HepG2 (cell line): Measurements from ENCODE around the gene JOSD1. TPM values are rescaled to one million over a fixed set of nuclear protein-coding genes. Genes with fewer than 3 reads are reported as not detected.

ENCODE experiments used
- ATRX ChIP-seq: sonication (generic); formaldehyde crosslinking; IDR thresholded peaks from 2 replicates; pipeline ENCODE4 v1.4.0; 2020; ENCODE audit warnings: missing genetic modification reagents, borderline replicate concordance
- EZH2 ChIP-seq: conservative IDR thresholded peaks from 2 replicates; pipeline ENCODE4 v1.6.1; 2012; ENCODE audit warnings: mild to moderate bottlenecking, low read depth, low read length, moderate library complexity
- FOXC1 ChIP-seq: sonication (generic); formaldehyde crosslinking; IDR thresholded peaks from 2 replicates; pipeline ENCODE4 v1.8.0; 2022; ENCODE audit warnings: mild to moderate bottlenecking, missing genetic modification reagents, borderline replicate concordance
- GABPA ChIP-seq, 2 experiments: IDR thresholded peaks; 2 replicates each; pipeline ENCODE4 v1.6.1; 2011 to 2016; ENCODE audit warnings: low read depth in 2 of 2, low read length in 1 of 2, missing biosample characterization in 1 of 2, missing genetic modification characterization in 1 of 2
- GPN1 ChIP-seq: sonication (generic); formaldehyde crosslinking; IDR thresholded peaks from 2 replicates; pipeline ENCODE4 v1.5.1; 2020; ENCODE audit warnings: missing genetic modification reagents, borderline replicate concordance
- HOXA5 ChIP-seq: sonication (generic); formaldehyde crosslinking; IDR thresholded peaks from 2 replicates; pipeline ENCODE4 v1.4.0; 2020; ENCODE audit warnings: missing genetic modification reagents
- KDM3A ChIP-seq: IDR thresholded peaks from 2 replicates; pipeline ENCODE4 v1.6.1; 2018; ENCODE audit warnings: low read depth, missing compliant biosample characterization
- SATB2 ChIP-seq: sonication (generic); formaldehyde crosslinking; IDR thresholded peaks from 2 replicates; pipeline ENCODE4 v1.5.0; 2020; ENCODE audit warnings: missing genetic modification reagents
- TGIF2 ChIP-seq: IDR thresholded peaks from 2 replicates; pipeline ENCODE4 v1.6.1; 2016; ENCODE audit warnings: control low read depth, missing compliant biosample characterization
- TOE1 ChIP-seq: sonication (generic); formaldehyde crosslinking; IDR thresholded peaks from 2 replicates; pipeline ENCODE4 v1.4.0; 2020; ENCODE audit warnings: mild to moderate bottlenecking, missing genetic modification reagents
- ZKSCAN8 ChIP-seq: IDR thresholded peaks from 2 replicates; pipeline ENCODE4 v1.6.1; 2016; ENCODE audit warnings: borderline replicate concordance, missing genetic modification reagents, missing compliant biosample characterization
- ZNF367 ChIP-seq: sonication (generic); formaldehyde crosslinking; IDR thresholded peaks from 2 replicates; pipeline ENCODE4 v1.4.0; 2020; ENCODE audit warnings: missing genetic modification reagents, borderline replicate concordance
- ZNF432 ChIP-seq: sonication (generic); formaldehyde crosslinking; IDR thresholded peaks from 2 replicates; pipeline ENCODE4 v1.5.0; 2020; ENCODE audit warnings: missing genetic modification reagents, mild to moderate bottlenecking, borderline replicate concordance
- ZNF549 ChIP-seq: sonication (generic); formaldehyde crosslinking; IDR thresholded peaks from 2 replicates; pipeline ENCODE4 v1.5.0; 2020; ENCODE audit warnings: missing genetic modification reagents
- ZNF75D ChIP-seq: sonication (generic); formaldehyde crosslinking; IDR thresholded peaks from 2 replicates; pipeline ENCODE4 v1.8.1; 2023; ENCODE audit warnings: missing genetic modification reagents, mild to moderate bottlenecking, borderline replicate concordance
- ZNF780A ChIP-seq: sonication (generic); formaldehyde crosslinking; IDR thresholded peaks from 2 replicates; pipeline ENCODE4 v1.8.0; 2022; ENCODE audit warnings: mild to moderate bottlenecking, missing genetic modification reagents, moderate library complexity
- ZZZ3 ChIP-seq: sonication (generic); formaldehyde crosslinking; IDR thresholded peaks from 2 replicates; pipeline ENCODE4 v1.4.0; 2020; ENCODE audit warnings: missing genetic modification reagents, mild to moderate bottlenecking, borderline replicate concordance
- polyA plus RNA-seq, 8 experiments: library from polyadenylated mRNA; depleted of rRNA in 3 of 8; stranded (reverse) in 7 of 8; unstranded in 1 of 8; fragments of >200 nt; fragmentation: Illumina TruSeq in 4 of 8; extraction: Trizol in 4 of 8; gene quantifications; 2 replicates each; pipeline versions ENCODE4 v1.2.1 to v1.2.3, GENCODE V29; 2011 to 2016; ENCODE audit warnings: low read depth in 4 of 8, missing spikeins in 1 of 8, mixed read lengths in 1 of 8; ENCODE audit not compliant: insufficient read depth in 1 of 8
- total RNA-seq, 5 experiments: library from RNA; depleted of rRNA; stranded (reverse); fragments of >200 nt; fragmentation: Illumina TruSeq; extraction: Trizol; gene quantifications; 2 replicates each; pipeline ENCODE4 v1.2.3, GENCODE V29; 2016; ENCODE audit warnings: low read depth in 1 of 5
- TF ChIP-seq, protein P1 (sequence below): sonication (generic); formaldehyde crosslinking; IDR thresholded peaks from 2 replicates; pipeline ENCODE4 v1.5.0; 2020; ENCODE audit warnings: mild to moderate bottlenecking, missing genetic modification reagents
- TF ChIP-seq, protein P2 (sequence below): sonication (generic); formaldehyde crosslinking; IDR thresholded peaks from 2 replicates; pipeline ENCODE4 v1.5.1; 2020; ENCODE audit warnings: missing genetic modification reagents, mild to moderate bottlenecking, borderline replicate concordance
- TF ChIP-seq, protein P3 (sequence below): sonication (generic); formaldehyde crosslinking; conservative IDR thresholded peaks from 2 replicates; pipeline ENCODE4 v1.4.0; 2020; ENCODE audit warnings: missing genetic modification reagents
- TF ChIP-seq, protein P4 (sequence below): sonication (generic); formaldehyde crosslinking; conservative IDR thresholded peaks from 2 replicates; pipeline ENCODE4 v1.5.0; 2020; ENCODE audit warnings: missing genetic modification reagents

The JOSD1 gene
- total and polyA plus RNA-seq, 2 of the 13 experiments (the other 11 are each of a cell fraction or from before 2014, with no cell fraction given): 31.7 to 38.4 TPM

DNA sequence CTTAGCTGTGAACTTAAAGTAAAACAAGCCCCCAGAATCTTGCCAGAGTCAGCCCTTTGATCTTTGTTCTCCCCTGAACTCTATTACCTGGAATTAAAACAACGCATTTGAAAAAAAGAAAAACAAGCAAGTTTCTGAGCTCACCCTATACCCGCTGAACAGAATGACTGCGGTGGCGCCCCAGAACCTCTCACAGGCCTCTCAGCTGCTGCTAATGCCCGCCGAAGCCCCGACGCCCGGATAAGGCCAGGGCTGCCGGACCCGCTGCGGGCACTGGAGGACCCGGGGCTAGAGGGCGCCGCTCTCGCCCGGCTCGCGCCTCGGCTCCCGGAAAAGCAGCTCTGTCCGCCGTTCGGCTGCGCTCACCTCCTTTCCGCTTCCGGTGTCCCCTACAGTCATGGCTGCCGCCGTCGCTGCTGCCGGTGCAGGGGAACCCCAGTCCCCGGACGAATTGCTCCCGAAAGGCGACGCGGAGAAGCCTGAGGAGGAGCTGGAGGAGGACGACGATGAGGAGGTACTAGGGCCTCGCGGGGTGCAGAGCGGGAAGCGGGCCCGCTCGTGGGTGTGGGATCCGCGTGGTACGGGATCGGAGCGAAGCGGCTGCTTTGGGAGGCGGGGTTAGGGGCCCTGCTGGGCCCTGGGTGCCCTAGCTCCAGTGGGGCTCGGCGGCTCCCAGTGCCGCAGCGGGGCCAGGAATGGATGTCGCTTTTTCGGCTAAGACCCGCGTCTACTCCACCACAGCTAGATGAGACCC is 19.0 kb downstream of the JOSD1 start, which contains the start of gene TOMM22 (continued):
- TF ChIP-seq ZKSCAN8 (peak; percentile 64; the same call in 1 of the 2 replicates), ZNF75D (no peak), SATB2 (peak; percentile 94), EZH2 (no peak), ZNF549 (0 out of 2 replicates have a peak, but pooled peaks have one; percentile 49), HOXA5 (CRISPR knock-in tag) (peak; percentile 95), ZNF367 (CRISPR knock-in tag) (peak; percentile 95), GPN1 (CRISPR knock-in tag) (no peak), ZNF780A (CRISPR knock-in tag) (no peak), TOE1 (CRISPR knock-in tag) (0 out of 2 replicates have a peak, but pooled peaks have one; percentile 48), TGIF2 (CRISPR knock-in tag) (peak; percentile 83), ZNF432 (CRISPR knock-in tag) (no peak), FOXC1 (CRISPR knock-in tag) (peak; percentile 98), GABPA (IDR thresholded peaks at IDR 0.05; ENCODE audit: low read depth, low read length) (peak; percentile 99), GABPA (CRISPR knock-in tag; IDR thresholded peaks at IDR 0.05; ENCODE audit: low read depth) (peak; percentile 98), KDM3A (CRISPR knock-in tag) (peak; percentile 89), ZZZ3 (CRISPR knock-in tag) (peak; percentile 95; the same call in 1 of the 2 replicates), ATRX (CRISPR knock-in tag) (no peak)
- TF ChIP-seq, protein P1, sequence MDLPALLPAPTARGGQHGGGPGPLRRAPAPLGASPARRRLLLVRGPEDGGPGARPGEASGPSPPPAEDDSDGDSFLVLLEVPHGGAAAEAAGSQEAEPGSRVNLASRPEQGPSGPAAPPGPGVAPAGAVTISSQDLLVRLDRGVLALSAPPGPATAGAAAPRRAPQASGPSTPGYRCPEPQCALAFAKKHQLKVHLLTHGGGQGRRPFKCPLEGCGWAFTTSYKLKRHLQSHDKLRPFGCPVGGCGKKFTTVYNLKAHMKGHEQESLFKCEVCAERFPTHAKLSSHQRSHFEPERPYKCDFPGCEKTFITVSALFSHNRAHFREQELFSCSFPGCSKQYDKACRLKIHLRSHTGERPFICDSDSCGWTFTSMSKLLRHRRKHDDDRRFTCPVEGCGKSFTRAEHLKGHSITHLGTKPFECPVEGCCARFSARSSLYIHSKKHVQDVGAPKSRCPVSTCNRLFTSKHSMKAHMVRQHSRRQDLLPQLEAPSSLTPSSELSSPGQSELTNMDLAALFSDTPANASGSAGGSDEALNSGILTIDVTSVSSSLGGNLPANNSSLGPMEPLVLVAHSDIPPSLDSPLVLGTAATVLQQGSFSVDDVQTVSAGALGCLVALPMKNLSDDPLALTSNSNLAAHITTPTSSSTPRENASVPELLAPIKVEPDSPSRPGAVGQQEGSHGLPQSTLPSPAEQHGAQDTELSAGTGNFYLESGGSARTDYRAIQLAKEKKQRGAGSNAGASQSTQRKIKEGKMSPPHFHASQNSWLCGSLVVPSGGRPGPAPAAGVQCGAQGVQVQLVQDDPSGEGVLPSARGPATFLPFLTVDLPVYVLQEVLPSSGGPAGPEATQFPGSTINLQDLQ: peak; percentile 90; the same call in 1 of the 2 replicates
- TF ChIP-seq, protein P2, sequence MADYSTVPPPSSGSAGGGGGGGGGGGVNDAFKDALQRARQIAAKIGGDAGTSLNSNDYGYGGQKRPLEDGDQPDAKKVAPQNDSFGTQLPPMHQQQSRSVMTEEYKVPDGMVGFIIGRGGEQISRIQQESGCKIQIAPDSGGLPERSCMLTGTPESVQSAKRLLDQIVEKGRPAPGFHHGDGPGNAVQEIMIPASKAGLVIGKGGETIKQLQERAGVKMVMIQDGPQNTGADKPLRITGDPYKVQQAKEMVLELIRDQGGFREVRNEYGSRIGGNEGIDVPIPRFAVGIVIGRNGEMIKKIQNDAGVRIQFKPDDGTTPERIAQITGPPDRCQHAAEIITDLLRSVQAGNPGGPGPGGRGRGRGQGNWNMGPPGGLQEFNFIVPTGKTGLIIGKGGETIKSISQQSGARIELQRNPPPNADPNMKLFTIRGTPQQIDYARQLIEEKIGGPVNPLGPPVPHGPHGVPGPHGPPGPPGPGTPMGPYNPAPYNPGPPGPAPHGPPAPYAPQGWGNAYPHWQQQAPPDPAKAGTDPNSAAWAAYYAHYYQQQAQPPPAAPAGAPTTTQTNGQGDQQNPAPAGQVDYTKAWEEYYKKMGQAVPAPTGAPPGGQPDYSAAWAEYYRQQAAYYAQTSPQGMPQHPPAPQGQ (CRISPR knock-in tag): no peak
- TF ChIP-seq, protein P3, sequence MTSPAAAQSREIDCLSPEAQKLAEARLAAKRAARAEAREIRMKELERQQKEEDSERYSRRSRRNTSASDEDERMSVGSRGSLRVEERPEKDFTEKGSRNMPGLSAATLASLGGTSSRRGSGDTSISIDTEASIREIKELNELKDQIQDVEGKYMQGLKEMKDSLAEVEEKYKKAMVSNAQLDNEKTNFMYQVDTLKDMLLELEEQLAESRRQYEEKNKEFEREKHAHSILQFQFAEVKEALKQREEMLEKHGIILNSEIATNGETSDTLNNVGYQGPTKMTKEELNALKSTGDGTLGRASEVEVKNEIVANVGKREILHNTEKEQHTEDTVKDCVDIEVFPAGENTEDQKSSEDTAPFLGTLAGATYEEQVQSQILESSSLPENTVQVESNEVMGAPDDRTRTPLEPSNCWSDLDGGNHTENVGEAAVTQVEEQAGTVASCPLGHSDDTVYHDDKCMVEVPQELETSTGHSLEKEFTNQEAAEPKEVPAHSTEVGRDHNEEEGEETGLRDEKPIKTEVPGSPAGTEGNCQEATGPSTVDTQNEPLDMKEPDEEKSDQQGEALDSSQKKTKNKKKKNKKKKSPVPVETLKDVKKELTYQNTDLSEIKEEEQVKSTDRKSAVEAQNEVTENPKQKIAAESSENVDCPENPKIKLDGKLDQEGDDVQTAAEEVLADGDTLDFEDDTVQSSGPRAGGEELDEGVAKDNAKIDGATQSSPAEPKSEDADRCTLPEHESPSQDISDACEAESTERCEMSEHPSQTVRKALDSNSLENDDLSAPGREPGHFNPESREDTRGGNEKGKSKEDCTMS: no peak; the same call in 1 of the 2 replicates
- TF ChIP-seq, protein P4, sequence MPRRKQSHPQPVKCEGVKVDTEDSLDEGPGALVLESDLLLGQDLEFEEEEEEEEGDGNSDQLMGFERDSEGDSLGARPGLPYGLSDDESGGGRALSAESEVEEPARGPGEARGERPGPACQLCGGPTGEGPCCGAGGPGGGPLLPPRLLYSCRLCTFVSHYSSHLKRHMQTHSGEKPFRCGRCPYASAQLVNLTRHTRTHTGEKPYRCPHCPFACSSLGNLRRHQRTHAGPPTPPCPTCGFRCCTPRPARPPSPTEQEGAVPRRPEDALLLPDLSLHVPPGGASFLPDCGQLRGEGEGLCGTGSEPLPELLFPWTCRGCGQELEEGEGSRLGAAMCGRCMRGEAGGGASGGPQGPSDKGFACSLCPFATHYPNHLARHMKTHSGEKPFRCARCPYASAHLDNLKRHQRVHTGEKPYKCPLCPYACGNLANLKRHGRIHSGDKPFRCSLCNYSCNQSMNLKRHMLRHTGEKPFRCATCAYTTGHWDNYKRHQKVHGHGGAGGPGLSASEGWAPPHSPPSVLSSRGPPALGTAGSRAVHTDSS (CRISPR knock-in tag): no peak
